K562 (cell line): ENCODE data around the gene ITGA6.

ENCODE experiments used
- CREB1 ChIP-seq, 2 experiments: sonication (generic) in 1 of 2; formaldehyde crosslinking in 1 of 2; IDR thresholded peaks; 2 replicates each; pipeline versions ENCODE4 v1.6.1 to v1.8.0; 2012 to 2022; ENCODE audit warnings: inconsistent platforms in 1 of 2, mild to moderate bottlenecking in 1 of 2, missing genetic modification reagents in 1 of 2, moderate library complexity in 1 of 2
- CREM ChIP-seq: IDR thresholded peaks from 2 replicates; pipeline ENCODE4 v1.6.1; 2014; ENCODE audit warnings: antibody characterized with exemption, low read depth
- EP300 ChIP-seq: IDR thresholded peaks from 2 replicates; pipeline ENCODE4 v1.6.1; 2012; ENCODE audit warnings: low read length, improper control_type of control experiment
- MTA3 ChIP-seq: fragments of 450-650 bp; formaldehyde crosslinking; IDR thresholded peaks from 2 replicates; pipeline ENCODE4 v1.6.1; 2017; ENCODE audit warnings: mild to moderate bottlenecking, borderline replicate concordance
- POLR2A ChIP-seq: fragments of 450-650 bp; conservative IDR thresholded peaks from 2 replicates; pipeline ENCODE4 v1.6.1; 2016
- TARDBP ChIP-seq: fragments of 450-650 bp; IDR thresholded peaks from 2 replicates; pipeline ENCODE4 v1.6.1; 2016
- TF ChIP-seq, protein P1 (sequence below), 2 experiments: IDR thresholded peaks; 2 replicates each; pipeline ENCODE4 v1.6.1; 2012; ENCODE audit warnings: improper control_type of control experiment in 2 of 2, low read depth in 2 of 2, low read length in 2 of 2, borderline replicate concordance in 1 of 2

DNA sequence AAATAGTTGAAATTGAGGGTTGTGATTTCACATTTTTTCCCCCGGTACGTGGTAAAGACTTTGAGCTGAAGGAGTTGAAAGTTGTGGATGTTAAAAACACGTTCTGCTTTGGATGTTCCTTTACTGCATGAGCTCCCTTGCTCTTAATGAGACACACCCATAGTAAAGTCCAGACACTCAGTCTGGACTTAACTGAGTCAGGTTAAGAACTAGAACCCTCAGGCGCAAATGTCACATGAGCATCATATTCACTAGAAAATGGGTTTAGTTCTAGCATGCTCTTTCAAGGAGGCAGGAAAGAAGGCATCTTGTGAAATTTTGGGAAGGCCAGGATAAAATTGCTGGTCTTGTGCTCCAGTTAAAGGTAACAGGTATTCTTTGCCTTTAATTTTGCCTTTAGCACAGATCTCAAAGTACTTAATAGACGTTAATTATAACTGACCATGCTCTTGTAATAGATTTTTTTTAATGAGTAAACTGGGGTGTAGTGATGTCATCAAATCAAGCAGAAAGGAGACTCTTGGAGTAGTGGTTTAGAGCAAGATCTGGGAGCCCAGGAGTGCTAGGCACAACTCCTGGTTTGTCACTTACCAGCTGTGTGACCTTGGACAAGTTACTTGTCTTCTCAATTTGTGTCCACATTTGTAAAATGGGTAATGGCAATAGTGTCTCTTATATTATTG, 20.6 kb downstream of the ITGA6 start:
- no peak for TF ChIP-seq MTA3
- no peak for TF ChIP-seq CREM
- no peak for TF ChIP-seq EP300
- TF ChIP-seq, protein P1, sequence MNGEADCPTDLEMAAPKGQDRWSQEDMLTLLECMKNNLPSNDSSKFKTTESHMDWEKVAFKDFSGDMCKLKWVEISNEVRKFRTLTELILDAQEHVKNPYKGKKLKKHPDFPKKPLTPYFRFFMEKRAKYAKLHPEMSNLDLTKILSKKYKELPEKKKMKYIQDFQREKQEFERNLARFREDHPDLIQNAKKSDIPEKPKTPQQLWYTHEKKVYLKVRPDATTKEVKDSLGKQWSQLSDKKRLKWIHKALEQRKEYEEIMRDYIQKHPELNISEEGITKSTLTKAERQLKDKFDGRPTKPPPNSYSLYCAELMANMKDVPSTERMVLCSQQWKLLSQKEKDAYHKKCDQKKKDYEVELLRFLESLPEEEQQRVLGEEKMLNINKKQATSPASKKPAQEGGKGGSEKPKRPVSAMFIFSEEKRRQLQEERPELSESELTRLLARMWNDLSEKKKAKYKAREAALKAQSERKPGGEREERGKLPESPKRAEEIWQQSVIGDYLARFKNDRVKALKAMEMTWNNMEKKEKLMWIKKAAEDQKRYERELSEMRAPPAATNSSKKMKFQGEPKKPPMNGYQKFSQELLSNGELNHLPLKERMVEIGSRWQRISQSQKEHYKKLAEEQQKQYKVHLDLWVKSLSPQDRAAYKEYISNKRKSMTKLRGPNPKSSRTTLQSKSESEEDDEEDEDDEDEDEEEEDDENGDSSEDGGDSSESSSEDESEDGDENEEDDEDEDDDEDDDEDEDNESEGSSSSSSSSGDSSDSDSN (IDR thresholded peaks at IDR 0.05; ENCODE audit: borderline replicate concordance in 1 of 2, low read depth in 2 of 2, low read length in 2 of 2), result no peak
- no peak for TF ChIP-seq TARDBP
- TF ChIP-seq POLR2A, result no peak
- no peak for TF ChIP-seq CREB1 (IDR thresholded peaks at IDR 0.05)
- TF ChIP-seq CREB1 (CRISPR knock-in tag; IDR thresholded peaks at IDR 0.05), result no peak
